CD4-positive, alpha-beta T cell treated with Interleukin-10 for 1 hour (primary cell): ENCODE measurements around the gene GREB1.

ENCODE experiments used
- DNase-seq: peaks from one replicate; pipeline ENCODE4 v3.0.0-alpha.2; 2020

Gene GREB1

GRCh38 chr2:11691076-11691660, 157.3 kb downstream of the GREB1 start:
- DNase-seq, result no peak
